ENCODE data around the gene AKR1C4.

The AKR1C4 gene

GRCh38 chr10:5266804-5267203, 70.2 kb downstream of the AKR1C4 start:
- DNase-seq (ENCODE audit: low read depth in 3 of 3) = no peak

- DNase-seq (ENCODE audit: low read depth in 3 of 3) = no peak
Observed at GRCh38 chr10:5268234-5268633, 71.6 kb downstream of the AKR1C4 start.

All from stimulated activated CD4-positive, alpha-beta T cell treated with anti-CD3 and anti-CD28 coated beads, TNF-alpha, amount 100 ng/mL, for 4 hours (primary cell).